Measurements from ENCODE around the gene TMEM190. TPM values are rescaled to one million over a fixed set of nuclear protein-coding genes. Genes with fewer than 3 reads are reported as not detected.
A peak's percentile ranks its signal among the peaks of the same experiment; 100 is the strongest.
"Not testable (repeated sequence)": the region's sequence is repeated elsewhere in the genome, so short reads cannot be mapped to it uniquely, and the experiment has no call there.

TMEM190 gene
- total RNA-seq, 4 donors from 2014 or later, result not detected

DNA sequence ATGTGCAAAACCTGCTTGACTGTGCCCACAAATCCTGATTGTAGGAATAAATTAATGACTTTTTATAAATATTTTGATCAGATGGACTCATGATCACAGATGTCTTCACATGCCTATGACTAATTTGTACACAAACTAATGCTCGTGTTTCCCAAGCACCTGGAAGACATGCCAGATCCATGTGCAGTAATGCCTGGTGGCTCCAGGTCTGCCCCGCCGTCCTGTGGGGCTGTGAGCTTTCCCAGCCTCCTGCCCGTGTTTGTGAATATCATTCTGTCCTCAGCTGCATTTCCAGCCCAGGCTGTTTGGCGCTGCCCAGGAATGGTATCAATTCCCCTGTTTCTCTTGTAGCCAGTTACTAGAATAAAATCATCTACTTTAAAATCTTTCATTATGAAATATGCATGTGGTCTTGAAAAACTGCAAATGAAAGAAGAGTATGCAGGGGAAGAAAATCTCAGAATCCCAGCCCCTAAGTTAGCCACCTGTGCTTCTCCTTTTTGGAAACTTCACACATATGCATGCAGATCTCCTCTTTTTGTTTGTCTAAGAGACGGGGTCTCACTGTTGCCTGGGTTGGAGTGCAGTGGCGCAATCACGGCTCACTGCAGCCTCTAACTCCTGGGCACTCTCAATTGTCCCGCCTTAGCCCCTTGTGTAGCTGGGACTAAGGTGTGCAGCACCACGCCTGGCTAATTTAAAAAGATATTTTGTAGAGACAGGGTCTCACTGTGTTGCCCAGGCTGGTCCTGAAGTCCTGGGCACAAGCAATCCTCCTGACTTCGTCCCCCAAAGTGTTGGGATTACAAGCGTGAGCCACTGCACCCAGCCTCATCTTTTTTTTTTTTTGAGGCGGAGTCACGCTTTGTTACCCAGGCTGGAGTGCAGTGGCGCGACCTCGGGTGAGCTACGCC lies 15.3 kb downstream of the TMEM190 start:
- no peak overlapping the region for H3K27ac ChIP-seq
- H3K27me3 ChIP-seq, result no peaks in the 10 kb centered on the region
- 79 to 81% methylated on average over 18 of the region's 18 CpGs for WGBS, 2 donors
- intact Hi-C loops (cut with DNase I), result no loop called here
- H3K36me3 ChIP-seq, result peaks cover 18 to 23% of the 10 kb centered on the region in 2 donors
- peaks cover 12 to 28% of the 10 kb centered on the region in 2 donors for H3K4me1 ChIP-seq
- DNase-seq, result no peak
- H3K4me3 ChIP-seq (replicated peaks in 1 of 3), result no peak overlapping the region
- TF ChIP-seq, protein P1, sequence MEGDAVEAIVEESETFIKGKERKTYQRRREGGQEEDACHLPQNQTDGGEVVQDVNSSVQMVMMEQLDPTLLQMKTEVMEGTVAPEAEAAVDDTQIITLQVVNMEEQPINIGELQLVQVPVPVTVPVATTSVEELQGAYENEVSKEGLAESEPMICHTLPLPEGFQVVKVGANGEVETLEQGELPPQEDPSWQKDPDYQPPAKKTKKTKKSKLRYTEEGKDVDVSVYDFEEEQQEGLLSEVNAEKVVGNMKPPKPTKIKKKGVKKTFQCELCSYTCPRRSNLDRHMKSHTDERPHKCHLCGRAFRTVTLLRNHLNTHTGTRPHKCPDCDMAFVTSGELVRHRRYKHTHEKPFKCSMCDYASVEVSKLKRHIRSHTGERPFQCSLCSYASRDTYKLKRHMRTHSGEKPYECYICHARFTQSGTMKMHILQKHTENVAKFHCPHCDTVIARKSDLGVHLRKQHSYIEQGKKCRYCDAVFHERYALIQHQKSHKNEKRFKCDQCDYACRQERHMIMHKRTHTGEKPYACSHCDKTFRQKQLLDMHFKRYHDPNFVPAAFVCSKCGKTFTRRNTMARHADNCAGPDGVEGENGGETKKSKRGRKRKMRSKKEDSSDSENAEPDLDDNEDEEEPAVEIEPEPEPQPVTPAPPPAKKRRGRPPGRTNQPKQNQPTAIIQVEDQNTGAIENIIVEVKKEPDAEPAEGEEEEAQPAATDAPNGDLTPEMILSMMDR (IDR thresholded peaks at IDR 0.05), result no peak
- TF ChIP-seq POLR2A (IDR thresholded peaks at IDR 0.05), result no peak
- no peaks in the 10 kb centered on the region for H3K9me3 ChIP-seq

DNA sequence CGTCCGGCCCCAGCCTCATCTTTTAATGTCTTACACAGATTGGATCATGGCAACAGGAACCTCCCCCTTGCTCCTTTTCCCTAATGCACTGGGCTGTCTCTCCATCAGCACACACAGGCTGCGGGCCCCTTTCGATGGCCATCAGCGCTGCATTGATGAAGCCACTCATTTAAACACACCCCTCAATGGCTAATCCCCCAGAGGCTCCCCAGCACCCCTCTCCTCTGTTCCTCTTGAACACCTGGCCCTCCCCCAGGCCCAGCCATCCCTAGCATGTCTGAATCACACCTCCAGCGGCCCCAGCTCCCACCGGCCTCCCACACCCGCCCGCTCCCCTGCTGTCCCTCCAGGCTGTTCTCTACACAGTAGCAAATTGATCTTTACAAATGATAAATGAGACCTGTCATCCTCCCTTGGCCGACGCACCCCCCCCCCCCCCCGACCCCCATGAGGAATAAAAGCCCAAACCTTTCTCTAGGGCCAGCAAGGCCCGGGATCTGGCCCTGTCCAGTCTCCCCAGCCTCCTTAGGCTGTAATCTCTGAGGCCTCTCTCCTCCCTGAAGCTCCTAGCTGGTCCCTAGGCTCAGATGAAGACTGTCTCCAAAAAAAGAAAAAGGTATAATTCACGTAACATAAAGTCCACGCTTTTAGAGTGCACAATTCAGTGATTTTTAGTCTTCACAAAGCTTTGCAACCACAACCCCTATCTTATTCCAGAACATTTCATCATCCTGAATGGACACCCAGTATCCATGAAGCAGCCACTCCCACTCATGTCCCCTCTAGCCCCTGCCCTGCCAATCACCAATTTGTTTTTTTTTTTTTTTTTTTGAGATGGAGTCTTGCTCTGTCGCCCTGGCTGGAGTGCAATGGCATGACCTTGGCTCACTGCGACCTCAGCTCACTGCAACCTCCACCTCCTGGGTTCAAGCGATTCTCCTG lies 16.5 kb downstream of the TMEM190 start:
- Histone ChIP-seq H3K4me3 (replicated peaks in 1 of 3) (no peak overlapping the region), H3K36me3 (peaks cover 9 to 14% of the 10 kb centered on the region in 2 donors), H3K4me1 (peaks cover under 1 to 17% of the 10 kb centered on the region in 2 donors), H3K9me3 (no peaks in the 10 kb centered on the region), H3K27ac (no peak overlapping the region), H3K27me3 (no peaks in the 10 kb centered on the region)
- intact Hi-C loops (cut with DNase I), result no loop called here
- DNase-seq, result no peak
- 68 to 71% methylated on average over 18 of the region's 18 CpGs for WGBS, 2 donors
- TF ChIP-seq, protein P1 (IDR thresholded peaks at IDR 0.05), result no peak
- TF ChIP-seq POLR2A (IDR thresholded peaks at IDR 0.05), result no peak

DNA sequence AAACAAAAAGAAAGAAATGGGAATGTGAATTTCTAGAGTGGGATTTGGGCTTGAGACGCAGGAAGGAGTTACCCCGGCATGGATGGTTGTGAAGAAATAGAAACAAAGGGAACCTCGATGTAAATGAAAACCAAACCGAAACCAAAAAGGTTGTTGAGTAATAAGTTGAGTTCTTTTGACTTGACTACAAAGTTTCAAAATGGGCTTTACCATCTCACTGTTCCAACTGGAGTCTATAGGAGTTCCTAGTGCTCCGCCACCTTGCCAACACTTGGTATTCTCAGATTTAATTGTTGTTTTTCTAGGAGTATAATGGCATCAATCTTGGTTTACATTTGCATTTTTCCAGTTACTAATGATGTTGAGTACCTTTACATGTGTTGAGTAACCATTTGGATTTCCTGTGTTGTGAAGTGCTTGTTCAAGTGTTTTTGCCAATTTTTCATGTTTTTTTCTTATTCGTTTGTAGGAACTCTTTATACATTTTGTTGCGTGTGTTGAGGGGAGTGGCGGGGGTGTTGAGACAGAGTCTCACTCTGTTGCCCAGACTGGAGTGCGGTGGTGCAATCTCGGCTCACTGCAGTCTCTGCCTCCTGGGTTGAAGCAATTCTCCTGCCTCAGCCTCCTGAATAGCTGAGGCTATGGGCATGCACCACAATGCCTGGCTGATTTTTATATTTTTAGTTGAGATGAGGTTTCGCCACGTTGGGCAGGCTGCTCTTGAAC lies 21.7 kb downstream of the TMEM190 start:
- Histone ChIP-seq H3K9me3 (no peaks in the 10 kb centered on the region), H3K27ac (no peak overlapping the region), H3K4me1 (peaks cover 10 to 14% of the 10 kb centered on the region in 2 donors), H3K27me3 (no peaks in the 10 kb centered on the region), H3K36me3 (peaks cover 4% of the 10 kb centered on the region in 2 donors), H3K4me3 (replicated peaks in 1 of 3) (no peak overlapping the region)
- no peak for TF ChIP-seq POLR2A (IDR thresholded peaks at IDR 0.05)
- DNase-seq, result no peak
- intact Hi-C loops (cut with DNase I), result no loop called here
- WGBS, 2 donors, result 87% methylated on average over 10 to 12 of the region's 12 CpGs

DNA sequence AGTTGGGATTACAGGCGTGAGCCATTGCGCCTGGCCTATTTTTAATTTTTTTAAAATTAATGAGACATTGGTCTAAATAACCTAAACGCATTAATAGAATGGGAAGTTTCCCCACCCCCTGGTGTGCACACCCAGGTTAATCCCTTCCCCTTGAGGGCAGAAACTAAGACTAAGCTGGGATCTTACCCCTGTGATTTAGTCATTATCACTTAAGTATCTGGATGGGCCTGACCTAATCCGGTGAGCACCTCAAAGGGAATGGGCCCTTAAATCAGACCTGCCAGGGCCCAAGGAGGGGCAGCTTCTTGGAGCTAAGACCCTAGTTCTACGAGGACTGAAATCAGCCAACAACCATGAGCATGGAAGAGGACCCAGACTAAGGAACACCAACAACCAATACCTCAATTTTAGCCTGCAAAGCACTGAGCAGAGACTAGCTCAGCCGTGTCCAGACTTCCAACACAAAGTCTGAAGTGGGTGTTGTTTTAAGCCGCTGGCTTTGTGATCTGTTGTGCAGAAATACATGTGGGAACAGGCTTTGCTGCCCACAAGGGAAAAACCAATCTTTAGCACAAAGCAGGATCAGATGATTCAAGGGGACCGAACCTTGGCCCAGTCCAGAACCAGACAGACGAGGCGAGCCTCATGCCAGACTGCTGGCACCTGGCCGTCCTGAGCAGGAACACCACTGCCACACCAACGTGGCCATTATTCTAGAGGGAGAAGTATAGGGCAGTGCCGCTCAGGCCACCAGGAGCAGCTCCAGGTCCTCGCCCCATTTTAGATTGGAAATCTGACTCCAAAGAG lies 23.9 kb downstream of the TMEM190 start:
- H3K27ac ChIP-seq, result peak overlapping the region in 2 of 3 donors; percentile 26 to 33
- TF ChIP-seq, protein P1 (IDR thresholded peaks at IDR 0.05), result no peak
- no peak for TF ChIP-seq POLR2A (IDR thresholded peaks at IDR 0.05)
- H3K4me1 ChIP-seq, result peaks cover 10 to 14% of the 10 kb centered on the region in 2 donors
- H3K4me3 ChIP-seq (replicated peaks in 1 of 3), result no peak overlapping the region
- no peaks in the 10 kb centered on the region for H3K27me3 ChIP-seq
- H3K36me3 ChIP-seq, result peaks cover 4 to 10% of the 10 kb centered on the region in 2 donors
- intact Hi-C loops (cut with DNase I), result no loop called here
- peak; percentile 68 to 72 for DNase-seq
- no peaks in the 10 kb centered on the region for H3K9me3 ChIP-seq
- WGBS, 2 donors, result 51 to 80% methylated on average over 11 to 14 of the region's 14 CpGs

DNA sequence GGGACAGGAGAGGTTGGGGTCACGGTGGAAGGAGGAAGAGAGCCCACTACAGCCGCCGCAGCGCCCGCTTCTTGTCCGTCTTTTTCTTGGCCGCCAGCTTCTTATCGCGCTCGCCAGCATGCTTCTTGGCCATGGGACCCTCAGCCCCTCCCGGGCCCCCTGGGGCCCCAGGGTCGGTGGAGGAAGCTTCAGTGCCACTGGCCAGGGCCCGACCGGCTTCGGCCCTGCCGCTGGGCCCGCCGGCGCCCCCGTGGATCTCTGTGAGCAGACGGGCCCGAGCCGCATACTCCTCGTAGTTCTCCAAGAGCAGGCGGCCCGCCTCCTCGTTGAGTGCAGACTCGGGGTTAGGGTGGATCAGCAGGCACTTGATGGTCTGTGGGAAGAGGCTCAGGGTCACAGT lies 24.8 kb downstream of the TMEM190 start:
- H3K4me1 ChIP-seq, result peaks cover 13 to 21% of the 10 kb centered on the region in 2 donors
- H3K27me3 ChIP-seq; H3K4me3 ChIP-seq (replicated peaks in 1 of 3); intact Hi-C loops (cut with DNase I); H3K27ac ChIP-seq; H3K9me3 ChIP-seq; DNase-seq: not testable (repeated sequence)
- peaks cover 4 to 10% of the 10 kb centered on the region in 2 donors for H3K36me3 ChIP-seq
- WGBS, 2 donors, result 80 to 85% methylated on average over 1 to 20 of the region's 28 CpGs
